ENCODE results near the gene PM20D1.
"Not testable (repeated sequence)": the region's sequence is repeated elsewhere in the genome, so short reads cannot be mapped to it uniquely, and the experiment has no call there.

The PM20D1 gene

GRCh38 chr1:205834751-205835150 is 15.2 kb downstream of the PM20D1 start:
- TF ChIP-seq, protein P1, sequence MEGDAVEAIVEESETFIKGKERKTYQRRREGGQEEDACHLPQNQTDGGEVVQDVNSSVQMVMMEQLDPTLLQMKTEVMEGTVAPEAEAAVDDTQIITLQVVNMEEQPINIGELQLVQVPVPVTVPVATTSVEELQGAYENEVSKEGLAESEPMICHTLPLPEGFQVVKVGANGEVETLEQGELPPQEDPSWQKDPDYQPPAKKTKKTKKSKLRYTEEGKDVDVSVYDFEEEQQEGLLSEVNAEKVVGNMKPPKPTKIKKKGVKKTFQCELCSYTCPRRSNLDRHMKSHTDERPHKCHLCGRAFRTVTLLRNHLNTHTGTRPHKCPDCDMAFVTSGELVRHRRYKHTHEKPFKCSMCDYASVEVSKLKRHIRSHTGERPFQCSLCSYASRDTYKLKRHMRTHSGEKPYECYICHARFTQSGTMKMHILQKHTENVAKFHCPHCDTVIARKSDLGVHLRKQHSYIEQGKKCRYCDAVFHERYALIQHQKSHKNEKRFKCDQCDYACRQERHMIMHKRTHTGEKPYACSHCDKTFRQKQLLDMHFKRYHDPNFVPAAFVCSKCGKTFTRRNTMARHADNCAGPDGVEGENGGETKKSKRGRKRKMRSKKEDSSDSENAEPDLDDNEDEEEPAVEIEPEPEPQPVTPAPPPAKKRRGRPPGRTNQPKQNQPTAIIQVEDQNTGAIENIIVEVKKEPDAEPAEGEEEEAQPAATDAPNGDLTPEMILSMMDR (IDR thresholded peaks at IDR 0.05; ENCODE audit: control insufficient read depth, extremely low read depth, insufficient read depth) = no peak
- no peak overlapping the region for H3K4me3 ChIP-seq (ENCODE audit: low read depth, low read length)
- peak; percentile 43 for DNase-seq (ENCODE audit: low read depth)

- H3K4me3 ChIP-seq (ENCODE audit: low read depth, low read length) = no peak overlapping the region
- TF ChIP-seq, protein P1 (IDR thresholded peaks at IDR 0.05; ENCODE audit: control insufficient read depth, extremely low read depth, insufficient read depth) = no peak
- no peak for DNase-seq (ENCODE audit: low read depth)
These were observed 17.6 kb downstream of the PM20D1 start for GRCh38 chr1:205832326-205832751.

GRCh38 chr1:205827623-205828022 is 22.3 kb downstream of the PM20D1 start:
- H3K4me3 ChIP-seq (ENCODE audit: low read depth, low read length) = no peak overlapping the region
- peak; percentile 76 for DNase-seq (ENCODE audit: low read depth)
- TF ChIP-seq, protein P1 (IDR thresholded peaks at IDR 0.05; ENCODE audit: control insufficient read depth, extremely low read depth, insufficient read depth) = peak; percentile 62

DNA sequence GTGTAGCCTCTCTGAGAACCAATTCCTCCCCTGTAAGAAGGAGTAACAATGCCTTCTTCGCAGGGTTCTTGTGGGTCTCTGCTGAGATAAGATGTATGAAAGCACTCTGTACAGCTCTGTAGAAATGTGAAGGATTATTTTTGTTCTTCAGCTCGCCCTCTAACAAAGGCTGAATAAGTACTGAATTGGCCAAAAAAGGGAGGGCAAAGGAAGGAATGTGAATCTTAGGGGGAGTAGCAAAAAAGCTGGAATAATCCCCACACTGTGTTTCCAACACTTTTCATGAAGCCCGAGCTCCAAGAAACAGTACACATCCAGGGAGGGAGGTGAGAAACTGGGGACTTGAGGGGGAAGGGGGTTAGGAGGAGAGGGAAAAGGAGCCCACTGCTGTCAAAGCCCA is 22.9 kb downstream of the PM20D1 start:
- no peak overlapping the region for H3K4me3 ChIP-seq (ENCODE audit: low read depth, low read length)
- TF ChIP-seq, protein P1 (IDR thresholded peaks at IDR 0.05; ENCODE audit: control insufficient read depth, extremely low read depth, insufficient read depth) = no peak
- DNase-seq (ENCODE audit: low read depth) = no peak

DNA sequence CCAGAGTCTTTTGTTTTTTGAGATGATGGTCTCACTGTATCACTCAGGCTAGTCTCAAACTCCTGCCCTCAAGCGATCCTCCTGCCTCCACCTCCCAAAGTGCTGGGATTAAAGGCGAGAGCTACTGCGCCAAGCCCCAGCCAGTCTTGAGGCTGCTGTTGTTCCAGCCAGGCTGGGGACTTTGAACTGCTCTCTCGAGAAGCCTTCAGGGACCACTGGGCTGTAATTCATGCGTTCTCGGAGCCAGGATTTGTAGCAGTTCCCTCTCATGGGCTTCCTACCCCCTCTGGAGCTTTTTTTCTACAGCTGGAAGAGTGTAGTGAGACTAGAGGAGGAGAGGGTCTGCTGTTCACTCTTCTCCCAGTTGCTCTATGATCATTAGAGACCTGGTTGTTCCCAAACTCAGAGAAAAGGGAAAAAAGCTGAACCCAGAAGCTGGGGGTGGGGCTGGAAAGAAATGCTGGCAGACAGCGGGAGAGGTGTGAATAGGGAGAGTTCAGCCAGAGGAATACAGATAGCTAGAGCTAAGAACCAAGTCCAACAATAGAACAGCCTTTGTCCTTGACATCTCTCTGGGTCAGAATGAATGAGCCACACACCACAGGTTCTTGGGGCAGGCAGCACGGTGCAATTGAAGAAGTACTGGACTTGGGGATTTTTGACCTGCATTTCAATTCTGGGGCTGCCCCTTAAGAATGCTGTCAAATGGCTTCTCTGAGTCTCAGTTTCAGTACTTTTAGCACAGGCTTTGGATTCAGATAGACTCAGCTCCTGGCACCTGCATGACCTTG is 23.7 kb downstream of the PM20D1 start:
- DNase-seq (ENCODE audit: low read depth) = no peak
- TF ChIP-seq, protein P1 (IDR thresholded peaks at IDR 0.05; ENCODE audit: control insufficient read depth, extremely low read depth, insufficient read depth) = no peak
- no peak overlapping the region for H3K4me3 ChIP-seq (ENCODE audit: low read depth, low read length)

GRCh38 chr1:205824180-205824579 is 25.8 kb downstream of the PM20D1 start:
- no peak overlapping the region for H3K4me3 ChIP-seq (ENCODE audit: low read depth, low read length)
- TF ChIP-seq, protein P1 (IDR thresholded peaks at IDR 0.05; ENCODE audit: control insufficient read depth, extremely low read depth, insufficient read depth) = no peak
- no peak for DNase-seq (ENCODE audit: low read depth)

GRCh38 chr1:205823260-205823659 is 26.7 kb downstream of the PM20D1 start:
- H3K4me3 ChIP-seq (ENCODE audit: low read depth, low read length); DNase-seq (ENCODE audit: low read depth): not testable (repeated sequence)

Measured in LNCaP clone FGC (cell line).